ENCODE data around the gene TSTD2.

TSTD2 gene

GRCh38 chr9:97560851-97561250, 72.3 kb downstream of the TSTD2 start:
- DNase-seq: no peak

GRCh38 chr9:97560154-97560553, 73.0 kb downstream of the TSTD2 start:
- DNase-seq: no peak

GRCh38 chr9:97559111-97559514, 74.1 kb downstream of the TSTD2 start:
- DNase-seq: no peak

- no peak for DNase-seq
These were observed 74.5 kb downstream of the TSTD2 start for GRCh38 chr9:97558701-97559101.

- DNase-seq: peak; percentile 81
These were observed 75.5 kb downstream of the TSTD2 start for GRCh38 chr9:97557606-97558095.

GRCh38 chr9:97556721-97557605, 76.2 kb downstream of the TSTD2 start:
- DNase-seq: peak; percentile 59

- DNase-seq: no peak
These were observed 77.0 kb downstream of the TSTD2 start for GRCh38 chr9:97556036-97556720.

GRCh38 chr9:97555164-97555563, 78.0 kb downstream of the TSTD2 start:
- DNase-seq: no peak

GRCh38 chr9:97554566-97555075, 78.5 kb downstream of the TSTD2 start:
- DNase-seq: no peak

GRCh38 chr9:97553841-97554240, 79.3 kb downstream of the TSTD2 start:
- no peak for DNase-seq

- no peak for DNase-seq
These were observed 80.0 kb downstream of the TSTD2 start for GRCh38 chr9:97553141-97553540.

GRCh38 chr9:97551308-97551707, 81.9 kb downstream of the TSTD2 start:
- DNase-seq: no peak

- DNase-seq: no peak
These were observed 82.8 kb downstream of the TSTD2 start for GRCh38 chr9:97550386-97550785.
